HG03025 (cell line): ENCODE measurements around the gene CACNA2D4.

Source experiments
- ATAC-seq: cut with Tn5 transposase; IDR thresholded peaks from one replicate; pipeline ENCODE4 v1.9.1; 2021; ENCODE audit warnings: mild to moderate bottlenecking, moderate library complexity; ENCODE audit not compliant: unreplicated experiment, low FRiP score

The CACNA2D4 gene

DNA sequence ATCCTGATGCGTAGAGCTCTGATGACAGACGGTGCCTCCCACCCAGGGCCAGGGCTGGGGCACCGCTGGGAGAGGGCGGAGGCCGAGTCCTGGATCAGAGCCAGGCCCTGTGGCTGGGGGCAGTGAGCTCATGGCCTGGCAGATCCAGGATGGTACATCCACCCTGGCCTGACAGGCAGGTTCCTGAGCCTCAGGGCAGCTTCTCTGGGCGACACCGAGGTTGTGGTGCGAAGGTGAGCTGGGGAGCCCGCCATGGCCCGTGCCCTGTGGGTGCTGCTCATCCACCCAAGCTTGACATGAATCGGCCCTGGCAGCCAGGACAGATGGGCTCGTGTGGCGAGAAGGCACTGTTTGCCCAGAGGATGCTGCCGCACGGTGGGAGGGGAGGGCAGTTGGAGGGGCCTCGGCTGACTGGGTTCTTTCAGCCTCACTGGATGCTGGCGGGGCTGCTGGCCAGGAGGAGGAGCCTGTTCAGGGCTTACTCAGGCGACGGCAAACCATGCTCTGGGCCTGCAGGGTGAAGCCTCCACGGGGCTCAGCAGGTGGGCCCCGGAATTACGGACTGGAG is 81.5 kb downstream of the CACNA2D4 start:
- ATAC-seq: no peak

DNA sequence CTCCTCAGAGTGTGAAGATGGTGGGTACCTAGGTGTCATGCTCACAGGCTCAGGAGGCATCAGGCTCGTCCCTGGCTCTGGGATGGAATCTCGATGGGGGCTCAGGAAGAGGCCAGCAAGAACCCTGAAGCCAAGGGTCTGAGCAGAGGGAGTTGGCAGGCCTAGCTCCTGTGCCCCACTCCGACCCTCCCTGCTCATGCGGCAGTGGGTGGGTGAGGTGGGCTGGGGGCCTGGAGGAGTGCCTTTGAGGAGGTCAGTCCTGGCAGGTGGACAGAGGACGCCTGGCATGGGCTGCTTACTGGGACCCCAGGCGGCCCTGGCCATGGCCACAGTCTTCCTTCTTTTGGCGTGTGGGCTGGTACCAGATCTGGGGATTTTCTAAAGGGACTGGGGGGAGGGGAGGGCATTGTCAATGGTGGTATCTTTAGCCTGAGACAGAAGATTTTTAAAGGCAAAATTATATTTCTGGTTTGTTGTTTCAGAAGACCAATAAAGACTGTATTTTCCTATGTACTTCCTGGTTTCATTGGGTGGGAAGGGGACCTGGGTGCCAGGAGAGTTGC is 82.1 kb downstream of the CACNA2D4 start:
- no peak for ATAC-seq

DNA sequence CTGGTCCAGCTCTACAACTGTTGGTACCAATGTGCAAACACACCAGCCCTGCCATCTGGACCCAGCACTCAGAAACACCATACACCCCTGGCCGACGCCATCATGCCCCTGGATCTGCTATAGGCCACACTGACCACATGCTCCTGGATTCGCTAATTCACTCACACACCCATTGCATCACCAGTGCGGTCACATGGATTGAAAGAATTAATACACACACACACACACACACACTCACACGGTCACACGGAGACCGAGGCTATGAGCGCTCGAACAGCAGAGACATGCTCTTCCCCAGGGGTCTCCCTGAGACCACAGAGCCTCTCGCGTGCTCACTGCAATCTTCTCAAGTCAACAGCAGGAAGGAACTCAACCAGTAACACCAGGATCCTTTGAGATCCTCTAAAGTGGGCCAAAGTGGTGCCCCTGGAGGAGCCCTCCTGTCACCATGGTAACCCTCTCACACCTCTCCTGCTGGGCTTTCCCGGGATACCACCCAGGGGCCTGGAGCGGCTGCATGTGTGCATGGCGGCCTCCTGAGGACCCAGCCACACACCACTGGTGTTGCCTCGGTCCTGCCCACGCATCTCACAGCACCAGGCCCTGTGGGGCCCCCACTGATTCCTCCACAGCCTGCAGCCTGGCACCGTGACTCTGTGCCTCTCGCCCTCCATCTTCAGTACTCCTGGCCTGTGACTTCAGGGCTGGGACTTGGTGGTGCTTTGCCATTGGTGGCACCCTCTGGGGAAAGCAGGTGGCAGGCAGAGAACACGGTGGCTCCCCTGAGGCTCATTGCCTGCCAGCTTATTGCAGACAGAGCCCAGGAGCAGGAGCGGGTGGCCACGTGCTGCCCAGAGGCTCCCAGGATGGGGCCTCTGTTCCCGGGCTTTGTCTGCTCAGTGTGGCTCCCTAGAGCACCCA is 83.0 kb downstream of the CACNA2D4 start:
- ATAC-seq: no peak

DNA sequence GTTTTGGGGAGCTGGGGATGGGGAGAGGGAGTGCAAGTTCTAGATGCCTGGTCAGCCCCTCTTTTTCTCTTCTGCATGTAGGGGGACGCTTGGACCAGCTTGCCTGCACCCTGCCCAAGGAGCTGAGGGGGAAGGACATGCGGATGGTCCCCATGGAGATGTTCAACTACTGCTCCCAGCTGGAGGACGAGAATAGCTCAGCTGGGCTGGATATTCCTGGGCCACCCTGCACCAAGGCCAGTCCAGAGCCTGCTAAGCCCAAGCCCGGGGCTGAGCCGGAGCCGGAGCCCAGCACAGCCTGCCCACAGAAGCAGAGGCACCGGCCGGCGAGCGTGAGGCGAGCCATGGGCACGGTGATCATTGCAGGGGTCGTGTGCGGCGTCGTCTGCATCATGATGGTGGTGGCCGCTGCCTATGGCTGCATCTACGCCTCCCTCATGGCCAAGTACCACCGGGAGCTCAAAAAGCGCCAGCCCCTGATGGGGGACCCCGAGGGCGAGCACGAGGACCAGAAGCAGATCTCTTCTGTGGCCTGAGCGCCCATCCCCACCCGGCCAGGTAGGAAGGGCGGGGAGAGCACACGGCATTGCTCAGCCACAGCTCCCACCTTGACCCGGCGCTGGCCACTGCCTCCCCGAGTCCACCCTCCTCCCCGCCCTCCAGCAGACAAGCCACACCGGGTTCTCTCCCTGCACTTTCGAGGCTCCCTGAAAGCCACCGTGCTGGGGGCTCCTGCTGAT is 84.1 kb downstream of the CACNA2D4 start:
- no peak for ATAC-seq

DNA sequence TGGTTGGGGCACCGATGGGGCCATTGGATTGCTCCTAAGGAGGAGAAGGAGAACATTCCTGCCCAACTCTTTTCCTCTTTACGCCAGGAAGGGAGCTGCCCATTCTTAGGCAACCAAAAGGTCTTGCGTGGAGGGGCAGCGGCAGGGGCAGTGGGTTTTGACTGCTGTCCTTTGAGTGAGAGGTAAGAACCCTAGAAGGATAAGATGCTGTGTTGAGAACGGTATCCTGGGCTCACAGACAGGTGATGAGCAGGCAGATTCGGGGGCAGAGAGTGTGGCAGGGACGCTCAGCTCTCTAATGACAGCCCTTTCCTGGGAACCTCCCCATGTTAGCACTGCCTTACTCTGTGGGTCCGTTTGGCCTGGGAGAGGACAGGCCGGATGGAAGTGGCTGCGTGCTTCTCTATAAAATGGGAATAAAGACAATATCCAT is 84.8 kb downstream of the CACNA2D4 start:
- ATAC-seq: no peak

DNA sequence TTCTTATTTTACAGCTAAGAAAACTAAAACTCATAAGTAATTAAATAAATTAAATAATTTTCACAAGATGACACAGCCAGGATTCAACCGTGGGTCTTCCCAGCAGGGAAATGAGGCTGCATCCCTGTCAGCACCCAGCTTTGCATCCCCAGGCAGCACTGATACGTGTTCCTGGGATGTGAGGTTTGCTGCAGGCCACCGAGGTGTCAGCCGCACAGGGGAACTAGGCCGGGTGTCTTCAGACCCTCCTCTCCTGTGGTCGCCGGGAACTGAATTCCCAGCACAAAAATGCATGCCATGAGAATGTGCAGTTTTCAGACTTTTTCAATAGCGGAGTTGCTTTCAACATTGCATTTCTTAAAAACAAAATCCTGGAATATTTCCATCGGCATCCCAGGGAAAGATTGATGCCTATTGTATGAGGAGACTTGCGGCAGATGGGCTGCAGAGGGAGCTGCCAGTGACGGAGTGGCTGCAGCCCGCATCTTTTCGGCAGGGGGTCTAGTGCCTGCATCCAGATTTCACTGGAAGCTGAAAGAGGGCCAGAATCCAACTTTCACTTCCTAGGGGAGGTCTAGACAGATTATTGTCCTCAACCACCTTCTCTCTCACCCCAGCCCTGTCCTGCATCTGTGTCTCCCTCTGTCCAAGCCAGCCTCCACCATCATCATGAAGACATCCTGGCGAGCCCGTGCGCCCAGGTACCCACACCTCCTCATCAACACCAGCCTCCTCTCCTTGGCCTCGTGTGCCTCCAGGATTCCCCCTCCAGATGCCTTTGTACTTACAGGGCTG is 85.5 kb downstream of the CACNA2D4 start:
- ATAC-seq: no peak

DNA sequence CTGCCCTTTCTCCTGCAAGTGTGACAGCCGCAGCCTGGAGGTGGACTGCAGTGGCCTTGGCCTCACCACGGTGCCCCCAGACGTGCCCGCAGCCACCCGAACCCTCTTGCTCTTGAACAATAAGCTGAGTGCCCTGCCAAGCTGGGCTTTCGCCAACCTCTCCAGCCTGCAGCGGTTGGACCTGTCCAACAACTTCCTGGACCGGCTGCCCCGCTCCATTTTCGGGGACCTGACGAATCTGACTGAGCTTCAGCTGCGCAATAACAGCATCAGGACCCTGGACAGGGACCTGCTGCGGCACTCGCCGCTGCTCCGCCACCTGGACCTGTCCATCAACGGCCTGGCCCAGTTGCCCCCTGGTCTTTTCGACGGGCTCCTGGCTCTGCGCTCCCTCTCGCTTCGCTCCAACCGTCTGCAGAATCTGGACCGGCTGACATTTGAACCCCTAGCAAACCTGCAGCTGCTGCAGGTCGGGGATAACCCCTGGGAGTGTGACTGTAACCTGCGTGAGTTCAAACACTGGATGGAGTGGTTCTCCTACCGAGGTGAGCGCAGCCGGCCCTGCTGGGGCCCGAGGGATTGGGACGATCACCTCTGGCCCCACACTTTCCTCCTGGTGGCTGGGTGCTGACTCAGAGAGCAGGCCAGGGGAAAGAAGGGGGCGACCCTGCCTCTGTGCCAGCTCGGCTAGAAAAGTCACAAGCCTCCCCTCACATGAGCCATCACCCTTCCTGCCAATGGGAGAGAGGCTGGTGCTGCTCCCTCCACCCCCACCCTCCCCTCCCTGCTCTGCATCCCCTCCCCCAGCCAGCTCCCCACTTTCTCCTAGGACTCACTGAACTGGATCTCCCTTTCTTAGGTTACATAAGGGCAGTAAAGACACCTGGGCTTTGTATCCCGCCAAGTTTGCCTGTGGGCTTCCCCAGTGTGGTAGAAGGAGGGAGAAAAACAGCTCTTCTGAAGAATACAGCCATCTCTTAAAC is 87.2 kb downstream of the CACNA2D4 start:
- ATAC-seq: no peak

DNA sequence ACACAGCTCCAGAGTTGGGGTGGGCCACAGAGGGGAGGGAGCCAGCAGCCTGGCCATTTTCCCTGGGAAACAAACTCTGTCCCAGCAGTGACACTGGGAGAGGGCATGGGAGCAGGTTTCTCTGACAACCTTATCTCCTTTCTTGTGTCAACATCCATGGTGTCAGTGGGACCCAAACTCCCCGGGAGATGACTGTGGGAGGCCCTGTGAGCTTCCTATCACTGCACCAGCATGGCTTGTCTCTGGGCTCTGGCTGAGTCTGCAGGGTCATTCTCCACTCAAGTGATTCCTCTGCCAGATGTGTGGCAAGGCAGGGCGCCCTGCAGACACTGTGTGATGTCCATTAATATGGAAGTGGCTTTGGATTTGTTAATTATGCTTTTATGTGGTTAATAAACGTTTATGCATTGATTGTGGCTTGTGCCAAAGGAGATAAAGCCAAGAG is 88.0 kb downstream of the CACNA2D4 start:
- ATAC-seq: no peak

DNA sequence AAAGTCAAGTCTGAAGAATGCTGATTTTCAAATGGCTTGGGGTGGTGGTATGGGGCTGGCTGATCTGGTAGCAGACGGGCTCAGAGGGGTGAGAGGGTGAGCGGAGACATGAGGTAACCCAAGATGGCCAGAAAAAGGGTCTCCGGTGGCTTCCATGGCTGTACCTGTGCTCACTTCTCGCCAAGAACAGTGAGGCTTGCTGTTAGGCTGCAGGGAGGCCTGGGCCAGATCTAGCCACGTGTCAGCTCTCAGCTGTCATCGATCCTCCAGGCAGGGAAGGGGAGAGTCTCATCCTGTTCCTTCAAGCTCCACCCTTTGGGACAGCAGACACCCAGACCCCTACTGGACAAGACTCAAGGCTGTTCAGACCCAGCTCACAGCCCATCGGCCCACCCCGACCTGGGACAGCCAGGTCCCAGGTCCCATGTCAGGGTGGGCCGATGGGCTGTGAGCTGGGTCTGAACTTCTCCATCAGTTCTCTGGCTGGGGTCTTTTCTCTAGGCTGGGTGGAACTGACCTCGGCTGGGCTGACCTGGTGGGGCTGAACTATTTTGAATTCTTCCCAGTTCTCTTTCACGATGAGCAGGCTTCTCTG is 89.0 kb downstream of the CACNA2D4 start:
- no peak for ATAC-seq

DNA sequence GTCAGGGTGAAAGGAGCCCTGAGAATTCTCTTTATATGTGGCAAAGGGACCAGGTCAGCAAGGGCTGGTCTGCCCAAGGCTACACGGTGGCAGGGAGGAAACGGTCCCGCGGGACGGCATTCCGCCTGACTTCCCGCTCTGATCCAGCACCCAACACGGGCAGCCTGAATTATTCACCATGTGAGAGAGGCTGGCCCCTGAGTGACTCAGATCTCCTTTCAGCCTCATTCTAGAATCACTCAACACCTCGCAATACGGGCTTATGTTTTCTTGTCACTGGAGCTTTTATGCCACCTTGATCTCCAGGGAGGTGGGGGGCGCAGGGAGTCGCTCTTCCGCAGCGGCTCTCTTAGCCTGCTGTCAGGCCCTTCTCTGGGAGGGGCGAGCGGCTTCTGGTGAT is 89.6 kb downstream of the CACNA2D4 start:
- no peak for ATAC-seq

DNA sequence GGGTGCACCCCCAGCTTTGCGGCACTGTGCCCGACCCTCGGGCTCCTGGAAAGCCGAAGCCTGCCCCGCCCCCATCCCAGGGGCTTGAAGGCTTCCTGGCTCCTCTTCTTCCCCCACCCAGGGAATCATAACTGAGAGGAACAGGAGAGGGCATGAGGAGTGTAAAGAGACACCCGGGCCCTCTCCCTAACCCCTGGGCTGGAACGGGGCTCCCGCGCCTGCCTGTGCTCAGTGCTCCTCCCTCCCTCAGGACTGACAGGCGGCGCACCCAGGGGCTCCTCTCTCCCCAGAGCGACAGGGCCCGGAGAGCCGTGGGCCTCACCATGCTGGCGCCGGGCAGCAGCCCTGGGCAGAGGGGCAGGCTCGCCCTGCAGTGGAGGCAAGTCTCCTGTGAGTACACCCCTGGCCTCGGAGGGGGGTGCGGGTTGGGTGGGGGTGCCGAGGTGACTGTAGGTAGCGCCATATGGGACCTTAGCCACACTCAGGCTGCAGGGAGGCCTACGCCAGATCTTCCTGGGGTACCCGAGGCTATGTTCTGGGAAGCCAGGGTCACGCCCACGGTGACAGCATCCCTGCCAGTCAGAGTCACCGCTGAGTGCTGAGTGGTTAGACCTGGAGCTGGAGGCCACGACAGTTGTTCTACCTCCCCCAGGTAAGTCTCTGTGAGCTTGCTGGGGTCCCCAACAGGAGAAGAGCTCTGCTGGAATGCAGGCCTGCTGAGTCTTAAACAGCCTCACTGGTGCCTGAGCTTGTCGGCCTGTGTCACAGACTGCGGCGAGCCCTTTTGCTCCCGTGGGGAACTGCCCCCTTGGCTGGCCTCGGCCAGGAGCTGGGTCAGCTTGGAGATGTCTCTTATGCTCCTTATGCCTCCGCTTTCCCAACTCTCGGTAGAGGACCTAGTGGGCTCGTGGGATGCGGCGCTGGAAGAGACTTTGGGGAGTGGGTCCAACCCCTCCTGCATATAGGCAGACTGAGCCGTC is 90.3 kb downstream of the CACNA2D4 start:
- ATAC-seq: no peak

DNA sequence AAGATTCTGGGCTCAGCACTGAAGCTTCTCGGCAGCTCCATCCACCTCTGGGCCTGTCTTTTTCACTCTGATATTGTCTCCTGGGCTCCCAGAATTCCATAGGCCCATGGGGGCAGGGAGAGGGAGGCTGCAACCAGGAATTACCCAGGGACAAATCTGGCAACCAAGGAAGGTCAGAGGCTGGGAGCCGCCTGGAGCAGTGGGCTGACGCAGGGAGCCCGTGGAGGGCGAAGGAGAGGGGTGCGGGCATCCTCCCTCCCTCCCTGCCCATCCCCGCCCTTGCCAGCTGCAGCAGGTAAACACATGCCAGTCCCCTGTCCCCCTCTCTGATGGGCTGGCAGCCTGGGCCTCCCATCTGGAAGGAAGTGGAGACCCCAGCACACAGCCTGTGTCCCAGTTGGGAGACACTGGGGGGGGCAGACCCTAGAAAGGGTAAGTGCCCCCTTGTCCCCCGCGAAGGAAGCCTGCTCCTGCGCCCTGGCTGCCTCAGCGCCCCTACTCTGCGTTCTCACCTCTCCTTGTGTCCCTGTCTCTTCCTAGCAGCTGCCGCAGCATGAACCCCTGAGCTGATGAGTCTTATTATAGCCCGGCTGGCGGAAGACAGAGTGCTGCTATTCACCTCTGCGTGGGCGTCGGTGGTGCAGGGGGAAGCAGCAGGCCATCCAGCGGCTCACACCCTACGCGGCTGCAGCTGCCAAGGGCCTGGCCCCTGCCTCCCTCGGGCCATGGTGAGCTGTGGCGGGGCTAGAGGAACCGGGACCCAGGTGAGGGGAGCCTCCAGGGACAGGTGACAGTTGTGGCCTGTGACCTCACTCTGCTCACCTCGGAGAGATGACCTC is 91.4 kb downstream of the CACNA2D4 start:
- no peak for ATAC-seq

DNA sequence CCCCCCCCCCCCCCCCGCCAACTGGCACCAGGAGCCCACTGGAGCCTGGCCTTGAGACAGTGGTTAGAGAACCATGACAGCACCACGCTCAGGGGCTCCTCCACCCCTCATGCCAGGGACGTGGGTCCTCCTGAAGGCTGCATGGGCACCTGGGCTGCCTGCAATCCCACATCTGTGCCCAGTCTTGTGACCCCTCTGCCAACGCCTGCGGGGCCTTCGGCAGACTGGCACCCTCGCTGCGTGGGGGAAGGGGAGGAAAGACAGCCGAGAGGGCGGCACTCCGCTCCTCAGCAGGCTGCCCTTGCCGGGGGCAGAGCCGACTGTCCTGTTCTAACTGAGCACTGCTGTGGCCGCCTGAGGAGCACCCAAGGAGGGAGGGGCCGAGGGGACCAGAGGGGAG is 92.1 kb downstream of the CACNA2D4 start:
- ATAC-seq: no peak

DNA sequence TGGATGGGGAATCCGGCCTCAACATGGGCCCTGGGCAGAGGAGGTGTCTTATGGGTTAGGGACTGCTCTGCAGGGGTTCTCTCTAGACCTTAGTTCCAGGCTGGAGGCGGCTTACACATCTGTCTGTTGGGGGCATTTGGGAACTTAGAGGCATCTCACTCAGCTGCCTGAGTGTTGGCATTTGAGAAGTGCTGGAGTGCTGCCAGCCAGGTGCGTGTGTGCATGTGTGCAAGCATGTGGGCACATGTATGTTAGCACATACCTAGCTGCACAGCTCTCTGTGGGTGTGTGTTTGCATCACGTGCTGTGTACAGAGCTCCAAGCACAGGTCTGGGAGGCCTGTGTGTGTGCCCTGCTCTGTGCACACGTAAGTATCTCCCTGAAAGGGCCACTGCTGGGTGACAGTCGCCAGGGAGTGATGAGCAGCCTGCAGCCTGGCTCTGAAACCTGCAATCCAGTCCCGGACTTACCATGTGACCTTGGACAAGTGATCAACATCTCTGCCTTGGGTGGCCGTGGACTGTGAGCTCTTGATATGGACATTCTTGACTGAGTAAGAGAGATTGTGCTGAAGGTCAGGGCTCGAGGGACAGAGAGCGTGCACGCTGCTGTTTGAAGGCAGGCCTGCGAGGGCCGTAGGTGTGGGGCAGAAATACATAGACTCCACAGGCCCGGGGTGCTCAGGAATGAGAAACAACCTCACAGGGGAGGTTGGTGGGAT is 92.9 kb downstream of the CACNA2D4 start:
- no peak for ATAC-seq

DNA sequence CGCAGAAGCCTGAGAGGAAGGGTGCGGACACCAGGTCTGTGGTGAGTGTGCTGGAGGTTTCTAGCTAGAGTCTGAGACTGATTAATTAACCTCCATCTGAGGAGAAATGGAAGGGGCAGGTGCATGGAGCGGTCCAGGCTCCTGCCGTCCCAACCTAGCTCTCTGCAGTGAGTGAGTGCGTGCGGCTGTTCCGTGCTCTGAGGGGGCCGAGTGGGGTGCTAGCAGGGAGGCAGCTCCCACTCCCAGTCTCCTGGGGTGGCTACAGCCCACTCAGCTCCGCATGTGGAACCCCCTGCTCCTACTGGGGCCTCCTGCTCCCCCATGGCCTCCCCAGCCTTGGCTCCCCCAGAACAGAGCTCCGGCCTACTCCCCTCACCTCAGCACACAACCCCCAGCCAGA is 95.2 kb downstream of the CACNA2D4 start:
- ATAC-seq: no peak

DNA sequence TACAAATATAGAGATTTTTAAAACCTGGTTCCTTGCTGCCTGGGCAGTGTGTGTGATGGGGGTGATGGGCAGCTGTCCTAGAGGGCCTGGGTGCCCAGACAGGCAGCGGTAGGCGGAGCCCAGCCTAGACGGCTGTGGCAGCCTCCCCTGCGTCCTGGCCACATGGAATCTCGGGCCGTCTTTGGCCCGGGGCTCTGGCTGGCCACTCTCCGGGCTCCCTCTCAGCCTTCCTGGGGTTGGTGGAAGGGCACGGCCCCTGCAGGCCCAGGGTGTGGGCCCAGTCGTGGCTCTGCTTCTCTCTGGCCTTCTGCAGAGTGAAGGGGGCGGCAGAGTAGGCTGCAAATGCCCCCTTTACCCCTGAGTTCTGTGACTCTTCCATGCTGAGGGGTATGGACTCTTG is 95.8 kb downstream of the CACNA2D4 start:
- no peak for ATAC-seq
